HG02870 (cell line): ENCODE data around the gene LRP11.
"Not testable (repeated sequence)": the region's sequence is repeated elsewhere in the genome, so short reads cannot be mapped to it uniquely, and the experiment has no call there.

Source experiments
- ATAC-seq: cut with Tn5 transposase; IDR thresholded peaks from one replicate; pipeline ENCODE4 v1.9.1; 2021; ENCODE audit warnings: mild to moderate bottlenecking, moderate library complexity; ENCODE audit not compliant: unreplicated experiment

Gene LRP11, protein sequence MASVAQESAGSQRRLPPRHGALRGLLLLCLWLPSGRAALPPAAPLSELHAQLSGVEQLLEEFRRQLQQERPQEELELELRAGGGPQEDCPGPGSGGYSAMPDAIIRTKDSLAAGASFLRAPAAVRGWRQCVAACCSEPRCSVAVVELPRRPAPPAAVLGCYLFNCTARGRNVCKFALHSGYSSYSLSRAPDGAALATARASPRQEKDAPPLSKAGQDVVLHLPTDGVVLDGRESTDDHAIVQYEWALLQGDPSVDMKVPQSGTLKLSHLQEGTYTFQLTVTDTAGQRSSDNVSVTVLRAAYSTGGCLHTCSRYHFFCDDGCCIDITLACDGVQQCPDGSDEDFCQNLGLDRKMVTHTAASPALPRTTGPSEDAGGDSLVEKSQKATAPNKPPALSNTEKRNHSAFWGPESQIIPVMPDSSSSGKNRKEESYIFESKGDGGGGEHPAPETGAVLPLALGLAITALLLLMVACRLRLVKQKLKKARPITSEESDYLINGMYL

DNA sequence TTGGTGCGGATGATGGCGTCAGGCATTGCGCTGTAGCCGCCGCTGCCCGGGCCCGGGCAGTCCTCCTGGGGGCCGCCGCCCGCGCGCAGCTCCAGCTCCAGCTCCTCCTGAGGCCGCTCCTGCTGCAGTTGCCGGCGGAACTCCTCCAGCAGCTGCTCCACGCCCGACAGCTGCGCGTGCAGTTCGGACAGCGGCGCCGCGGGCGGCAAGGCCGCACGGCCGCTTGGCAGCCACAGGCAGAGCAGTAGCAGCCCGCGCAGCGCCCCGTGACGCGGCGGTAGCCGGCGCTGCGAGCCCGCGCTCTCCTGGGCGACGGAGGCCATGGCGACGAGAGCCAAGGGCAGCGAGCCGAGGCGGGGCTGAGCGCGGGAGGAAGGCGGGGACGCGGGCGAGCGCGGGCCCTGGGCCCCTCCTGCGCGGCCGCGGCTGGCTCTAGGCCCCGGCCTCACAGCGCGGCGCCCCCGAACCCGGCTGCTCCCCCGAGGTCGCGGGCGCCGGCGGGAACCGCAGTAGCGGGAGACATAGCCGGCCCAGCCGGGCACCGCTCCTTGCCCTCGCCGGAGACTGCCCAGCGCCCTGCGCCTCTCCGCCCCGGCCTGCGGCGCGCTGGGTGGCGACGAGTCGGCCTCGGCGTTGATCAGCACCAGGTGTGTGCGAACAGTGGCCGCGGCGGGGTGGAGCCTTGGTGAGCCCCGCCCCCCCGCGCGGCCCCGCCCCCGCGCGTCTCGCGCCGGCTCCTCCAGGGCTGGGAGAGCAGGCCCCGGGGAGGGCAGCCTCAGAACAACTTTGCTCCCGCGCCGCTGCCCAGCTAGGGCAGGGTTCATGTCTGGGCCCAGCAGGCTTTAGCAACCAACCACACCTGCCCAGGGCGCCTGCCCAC, at the start of gene LRP11:
Gene LRP11 (minus strand): TSS at position 662 of the 880 bp plus-strand sequence. CDS start 339 bp downstream, at position 323.
- peak; percentile 79 for ATAC-seq

DNA sequence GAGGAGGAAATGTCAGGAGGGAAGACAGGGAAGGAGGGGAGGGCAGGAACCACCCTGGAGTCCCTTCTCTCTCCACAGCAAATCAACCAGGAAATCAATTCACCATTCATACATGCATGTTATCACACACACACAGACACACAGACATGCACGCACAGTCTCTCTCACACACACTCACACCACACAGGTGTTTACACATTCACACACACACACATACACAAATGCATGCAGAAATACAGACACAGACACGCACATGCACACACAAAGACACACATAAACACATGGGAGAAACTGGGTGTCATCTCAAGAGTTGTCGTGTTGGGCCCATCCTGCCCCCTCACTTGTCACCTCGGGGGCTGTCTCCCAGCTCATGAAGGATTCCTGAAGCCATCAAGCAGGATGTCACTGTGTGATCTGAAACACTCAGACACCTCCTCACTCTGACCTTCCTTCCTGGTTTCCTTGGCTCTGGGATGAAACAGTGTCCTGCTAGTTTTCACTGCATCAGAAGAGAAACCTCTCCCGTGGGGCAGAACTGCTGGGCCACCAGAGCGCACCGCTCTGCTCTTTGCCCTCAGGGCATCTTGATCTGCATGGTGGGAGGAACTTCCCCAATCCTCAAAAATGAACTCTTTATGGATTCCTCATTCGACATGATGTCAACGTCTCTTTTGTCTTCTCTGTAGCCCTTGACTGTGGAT, 49.5 kb upstream of the LRP11 start:
- no peak for ATAC-seq

DNA sequence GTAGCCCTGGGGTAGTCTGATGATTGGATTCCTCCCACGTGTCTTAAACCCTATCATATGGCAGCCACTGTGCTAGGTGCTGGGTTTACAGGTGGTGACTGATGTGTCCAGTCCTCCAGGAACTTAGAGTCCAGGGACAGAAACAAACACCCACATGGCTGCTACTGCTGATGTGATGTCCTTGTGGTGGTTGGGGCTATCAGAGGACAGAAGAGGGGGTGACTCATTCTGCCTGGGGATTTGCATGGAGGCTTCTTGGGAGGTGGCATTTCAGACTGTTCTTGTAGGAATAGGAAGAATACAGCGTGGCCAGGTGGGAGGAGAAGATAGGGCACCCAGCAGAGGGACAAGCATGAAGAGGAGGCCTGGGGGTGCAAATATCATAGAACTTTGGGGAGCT, 48.9 kb upstream of the LRP11 start:
- no peak for ATAC-seq

DNA sequence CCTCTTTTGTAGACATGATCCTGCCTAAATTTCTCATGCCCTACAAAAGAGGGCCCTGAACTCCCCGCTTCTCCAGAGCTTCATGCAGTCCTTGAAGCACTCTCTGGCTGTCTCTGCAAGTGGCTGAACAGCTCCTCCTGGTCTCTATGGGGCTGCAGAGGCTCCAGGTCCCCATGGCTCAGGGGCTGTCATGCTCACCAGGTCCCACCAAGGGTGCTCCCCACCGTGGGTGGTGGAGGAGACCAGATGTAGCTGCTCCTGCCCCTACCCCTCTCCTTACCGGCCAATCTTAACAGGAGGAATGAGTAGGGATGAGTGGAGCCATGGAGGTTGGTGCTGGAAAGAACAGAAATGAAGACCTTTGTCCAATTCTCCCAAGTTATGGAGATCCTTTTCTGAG, 48.5 kb upstream of the LRP11 start:
- ATAC-seq = not testable (repeated sequence)

DNA sequence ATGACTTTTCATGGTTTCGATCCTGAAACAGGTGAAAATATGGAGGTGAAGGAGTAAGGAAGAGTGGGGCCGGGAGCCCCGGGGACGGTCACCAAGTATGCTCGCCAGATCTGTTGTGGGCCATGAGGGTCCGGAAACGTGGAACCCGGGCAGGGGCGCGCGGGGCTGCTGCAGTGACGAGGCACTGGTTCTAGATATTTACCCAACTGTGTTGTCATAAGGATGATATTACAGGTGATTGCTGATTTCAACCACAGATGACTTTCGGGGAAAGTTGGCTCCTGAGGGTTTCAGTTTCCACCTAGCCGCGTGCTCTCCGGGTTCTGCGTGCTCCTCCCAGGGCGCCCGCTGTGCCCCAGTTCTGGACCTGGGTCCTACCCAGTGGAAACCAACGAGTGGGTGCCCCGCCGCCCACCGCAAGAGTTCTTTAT, 46.6 kb upstream of the LRP11 start:
- ATAC-seq = no peak

DNA sequence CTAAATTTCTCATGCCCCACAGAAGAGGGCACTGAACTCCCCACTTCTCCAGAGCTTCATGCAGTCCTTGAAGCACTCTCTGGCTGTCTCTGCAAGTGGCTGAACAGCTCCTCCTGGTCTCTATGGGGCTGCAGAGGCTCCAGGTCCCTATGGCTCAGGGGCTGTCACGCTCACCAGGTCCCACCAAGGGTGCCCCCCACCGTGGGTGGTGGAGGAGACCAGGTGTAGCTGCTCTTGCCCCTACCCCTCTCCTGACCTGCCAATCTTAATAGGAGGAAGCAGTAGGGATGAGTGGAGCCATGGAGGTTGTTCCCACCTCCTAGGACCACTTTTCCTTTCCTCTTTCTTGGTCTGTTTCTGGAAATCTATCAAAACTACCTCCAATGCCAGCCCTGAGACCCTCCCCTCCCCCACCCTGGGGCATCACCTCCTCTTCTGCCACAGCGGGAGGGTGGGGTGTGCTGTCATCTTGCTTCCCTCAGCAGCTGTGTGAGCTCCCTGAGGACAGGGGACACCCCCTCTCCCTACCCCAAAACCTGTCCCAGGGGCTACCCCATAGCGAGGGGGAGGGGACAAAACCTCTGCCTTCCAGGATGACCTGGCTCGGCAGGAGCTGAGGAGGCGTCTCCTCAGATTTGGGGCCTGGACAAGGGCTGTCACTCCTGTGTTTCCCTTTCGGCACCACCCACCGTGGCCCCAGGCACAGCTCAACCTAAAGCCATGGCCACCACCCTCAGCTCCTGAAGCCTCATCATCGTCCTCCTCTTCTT, 45.7 kb upstream of the LRP11 start:
- ATAC-seq = no peak

DNA sequence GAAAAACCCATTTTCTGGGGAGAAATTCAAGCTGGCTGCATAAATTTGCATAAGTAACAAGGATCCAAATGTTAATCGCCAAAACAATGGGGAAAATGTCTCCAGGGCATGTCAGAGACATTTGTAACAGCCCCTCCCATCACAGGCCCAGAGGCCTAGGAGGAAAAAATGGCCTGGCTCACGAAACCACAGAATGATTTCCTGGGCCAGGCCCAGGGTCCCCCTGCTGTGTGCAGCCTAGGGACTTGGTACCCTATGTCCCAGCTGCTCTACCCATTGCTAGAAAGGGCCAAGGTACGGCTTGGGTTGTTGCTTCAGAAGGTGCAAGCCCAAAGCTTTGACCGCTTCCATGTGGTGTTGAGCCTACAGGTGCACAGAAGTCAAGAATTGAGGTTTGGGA, 44.3 kb upstream of the LRP11 start:
- ATAC-seq = not testable (repeated sequence)

DNA sequence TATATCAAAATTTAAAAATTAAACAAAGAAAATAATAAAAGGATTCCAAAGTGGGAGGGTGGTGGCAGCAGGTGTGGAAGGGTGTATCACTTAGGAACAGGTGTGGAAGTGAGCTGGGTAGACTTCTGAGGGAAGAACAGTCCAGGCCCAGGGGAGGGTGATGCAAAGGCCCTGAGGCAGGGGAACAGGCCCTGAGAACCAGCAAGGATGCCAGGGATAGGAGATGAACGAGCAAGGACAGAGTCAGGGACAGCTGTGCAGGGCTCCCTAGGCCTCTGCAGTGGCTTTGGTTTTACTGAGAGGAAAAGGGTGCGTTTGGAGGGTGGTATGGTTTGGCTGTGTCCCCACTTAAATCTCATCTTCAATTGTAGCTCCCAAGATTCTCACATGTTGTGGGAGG, 43.2 kb upstream of the LRP11 start:
- no peak for ATAC-seq

DNA sequence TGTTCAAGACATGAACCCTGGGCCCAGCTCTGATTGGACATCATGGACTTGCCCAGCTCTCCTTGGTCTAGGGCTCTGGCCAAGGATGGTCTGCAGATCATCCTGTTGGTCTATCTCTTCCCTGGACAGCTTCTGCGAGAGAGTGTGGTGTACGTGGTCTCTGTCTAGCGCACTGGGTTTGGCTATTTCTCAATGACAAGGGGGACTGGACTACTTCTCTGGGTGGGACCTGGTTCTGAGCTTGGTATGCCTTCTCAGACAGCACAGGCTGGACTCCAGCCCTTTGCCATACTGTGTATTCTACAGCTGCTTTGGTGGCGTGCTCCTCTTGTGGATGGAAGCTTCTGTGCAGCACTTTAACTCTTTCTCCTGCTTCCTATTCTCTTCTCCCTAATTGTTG, 42.2 kb upstream of the LRP11 start:
- no peak for ATAC-seq

DNA sequence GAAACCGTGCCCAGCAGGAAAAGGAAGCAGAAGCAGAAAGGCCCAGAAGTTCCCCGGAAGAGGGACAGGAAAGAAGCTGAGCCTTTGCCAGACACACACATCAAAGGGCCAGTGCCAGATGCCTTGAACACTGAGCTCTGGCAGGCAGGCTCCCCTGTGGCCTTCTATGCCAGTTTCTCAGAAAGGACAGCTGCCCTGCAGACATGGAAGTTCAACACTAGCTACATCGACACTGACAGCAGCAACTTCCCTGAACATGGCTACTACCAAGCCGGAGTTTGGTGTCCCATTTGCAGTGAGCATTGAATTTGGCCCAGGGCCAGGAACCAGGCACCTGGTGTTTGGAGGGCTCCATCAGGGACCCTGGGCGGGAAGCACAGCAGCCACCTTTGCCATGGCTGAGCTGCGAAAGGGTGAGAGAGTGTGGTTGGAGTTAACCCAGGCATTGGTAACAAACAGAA, 41.8 kb upstream of the LRP11 start:
- no peak for ATAC-seq

DNA sequence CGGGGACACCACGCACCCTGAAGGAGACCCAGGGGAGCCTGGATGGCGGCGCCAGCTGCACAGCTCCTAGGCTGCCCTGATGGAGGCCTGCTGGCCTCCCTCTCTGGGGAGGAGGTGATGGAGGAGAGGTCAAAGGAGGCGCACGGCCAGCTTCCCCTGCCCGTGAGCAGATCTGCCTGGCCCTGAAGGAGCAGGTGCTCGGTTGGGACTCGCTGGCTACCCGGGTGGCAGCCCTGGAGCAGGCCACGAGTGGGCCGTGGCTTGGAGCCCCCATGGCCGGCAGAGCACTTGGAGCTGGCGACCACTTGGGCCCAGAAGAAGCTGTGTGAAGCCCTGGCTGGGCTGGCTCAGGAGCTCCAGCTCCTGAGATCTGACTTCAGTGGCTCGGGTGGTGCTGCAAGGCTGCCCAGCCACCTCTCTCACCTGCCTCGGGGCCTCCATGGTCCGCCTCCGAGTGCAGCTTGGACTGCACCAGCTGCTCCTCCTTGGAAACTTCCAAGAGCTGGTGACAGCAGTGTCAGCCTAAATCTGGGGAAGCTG, 41.3 kb upstream of the LRP11 start:
- ATAC-seq = no peak

DNA sequence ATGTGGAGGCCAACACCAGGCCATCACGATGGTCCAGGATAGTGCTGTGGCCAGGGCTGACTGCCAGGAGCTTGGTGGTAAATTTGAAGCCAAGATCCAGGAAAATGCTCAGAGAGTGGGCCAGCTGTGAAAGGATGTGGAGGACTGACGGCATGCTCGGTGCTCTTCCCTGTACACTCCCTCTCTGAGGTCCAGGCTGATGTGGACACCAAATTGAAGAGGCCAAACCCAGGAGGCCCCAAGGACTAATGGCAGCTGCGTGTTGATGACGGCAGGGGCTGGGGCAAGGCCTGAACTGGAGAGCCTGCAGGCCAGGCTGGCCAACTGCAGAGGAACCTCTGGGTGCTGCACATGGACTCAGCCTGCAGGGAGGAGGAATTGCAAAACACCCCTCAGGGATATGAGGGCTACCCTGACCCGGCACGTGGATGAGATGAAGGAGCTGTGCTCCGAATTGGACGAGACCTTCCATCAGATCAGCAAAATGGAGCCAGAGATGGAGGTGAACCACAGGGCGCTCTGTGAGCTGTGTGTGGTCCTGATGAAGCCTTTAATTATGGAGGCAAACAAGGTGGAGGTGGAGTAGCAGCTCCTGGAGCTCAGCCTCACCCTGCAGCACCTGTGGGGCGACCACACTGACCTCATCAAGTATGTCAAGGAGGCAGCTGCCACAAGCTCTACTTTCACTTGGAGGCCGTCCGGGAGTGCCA, 40.7 kb upstream of the LRP11 start:
- ATAC-seq = no peak

DNA sequence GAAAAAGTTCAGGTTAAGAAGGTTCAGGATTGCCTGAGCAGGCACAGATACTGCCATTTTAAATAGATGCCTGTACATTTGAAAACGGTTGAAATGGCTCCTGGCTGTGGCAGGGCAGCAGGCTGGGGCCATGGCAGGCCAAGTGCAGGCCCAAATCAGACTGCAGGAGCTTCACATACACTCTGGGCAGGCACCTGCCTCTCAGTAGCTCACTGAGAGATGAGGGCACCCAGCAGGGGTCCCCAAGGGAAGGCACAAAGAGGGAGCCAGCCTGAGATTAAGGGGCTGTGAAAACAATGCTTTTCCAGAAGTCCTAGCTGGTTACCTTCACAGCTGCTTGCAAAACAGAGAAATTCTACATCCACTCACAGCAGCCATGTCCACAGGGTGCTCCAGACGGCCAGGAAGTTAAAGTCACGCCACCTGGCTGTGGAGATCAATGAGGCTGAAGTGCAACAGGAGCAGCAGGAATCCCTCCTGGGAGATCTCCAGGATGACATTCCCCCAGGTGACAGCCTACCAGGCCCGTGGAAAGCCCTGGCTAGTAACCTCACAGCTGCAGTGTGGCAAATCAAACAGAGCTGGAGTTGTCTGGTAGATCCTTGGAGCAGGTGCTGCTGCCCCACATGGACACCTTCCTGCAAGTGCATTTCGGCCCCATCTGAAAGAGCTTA, 39.9 kb upstream of the LRP11 start:
- no peak for ATAC-seq

DNA sequence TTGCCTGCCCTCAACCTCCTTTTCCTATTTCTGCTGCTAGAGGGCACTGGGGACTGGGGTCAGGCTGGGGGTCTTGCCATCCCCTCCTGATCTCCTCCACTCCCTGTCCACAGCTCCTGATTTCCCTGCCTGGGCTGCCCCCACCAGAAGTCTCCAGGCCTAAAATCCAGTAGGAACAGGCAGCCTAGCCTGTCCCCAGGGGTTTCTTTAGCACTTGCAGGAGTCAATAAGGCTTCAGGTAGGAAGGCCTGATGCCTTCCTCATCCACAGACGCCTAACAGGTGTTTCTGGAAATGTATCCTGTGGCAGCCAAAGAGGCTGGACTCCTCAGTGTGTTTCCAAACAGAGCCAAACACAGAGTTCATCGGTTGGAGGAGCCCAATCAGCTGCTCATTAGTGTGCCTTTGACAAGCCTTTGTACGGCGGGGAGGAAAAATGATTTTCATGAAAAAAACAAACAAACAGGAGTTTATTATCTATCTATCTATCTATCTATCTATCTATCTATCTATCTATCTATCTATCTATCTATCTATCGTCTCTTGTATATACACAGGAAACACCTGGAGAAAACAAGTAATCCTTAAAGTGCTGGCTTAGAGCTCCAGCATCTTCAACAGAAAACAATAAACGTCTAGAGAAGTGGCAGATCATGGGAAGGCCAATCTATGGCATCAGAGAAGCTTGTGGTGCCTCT, 37.4 kb upstream of the LRP11 start:
- ATAC-seq = no peak

DNA sequence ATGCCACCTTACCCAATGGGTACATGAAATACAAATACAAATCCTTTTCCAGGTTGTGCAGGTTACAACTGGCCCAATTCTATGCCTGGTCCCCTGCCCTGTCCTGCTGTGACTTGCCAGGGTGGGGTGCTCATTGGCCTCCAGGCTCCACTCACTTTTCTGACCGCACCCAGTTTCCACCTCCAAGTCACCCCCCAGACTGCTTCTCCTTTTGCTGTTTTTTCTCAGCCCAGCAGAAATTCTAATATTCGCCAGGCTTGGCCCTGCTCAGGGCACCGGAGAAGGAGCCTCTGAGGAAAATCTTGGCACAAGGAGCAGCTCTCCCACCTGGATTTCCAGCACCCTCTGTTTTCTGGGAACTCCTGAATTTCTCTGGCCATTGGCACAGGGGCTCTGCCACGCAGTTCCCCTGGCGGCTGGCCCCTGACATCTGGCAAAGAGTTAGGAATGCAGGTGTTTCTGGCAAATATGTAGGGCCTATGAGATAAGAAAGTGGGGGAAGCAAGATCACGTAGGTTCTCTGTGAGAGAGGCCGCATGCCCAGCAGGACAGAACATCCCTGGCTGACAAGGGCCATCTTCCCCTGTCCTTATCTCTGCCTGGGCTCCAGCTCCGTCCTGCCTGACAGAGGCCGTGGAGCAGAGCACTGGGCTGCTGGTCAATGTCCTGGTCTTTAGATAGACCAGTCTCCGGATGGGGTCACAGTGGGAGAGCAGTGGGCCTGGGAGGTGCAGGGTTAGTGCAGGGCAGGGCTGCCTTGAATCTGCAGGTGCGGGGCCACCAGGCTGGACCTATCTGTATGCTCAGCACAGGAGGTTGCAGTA, 36.7 kb upstream of the LRP11 start:
- no peak for ATAC-seq

DNA sequence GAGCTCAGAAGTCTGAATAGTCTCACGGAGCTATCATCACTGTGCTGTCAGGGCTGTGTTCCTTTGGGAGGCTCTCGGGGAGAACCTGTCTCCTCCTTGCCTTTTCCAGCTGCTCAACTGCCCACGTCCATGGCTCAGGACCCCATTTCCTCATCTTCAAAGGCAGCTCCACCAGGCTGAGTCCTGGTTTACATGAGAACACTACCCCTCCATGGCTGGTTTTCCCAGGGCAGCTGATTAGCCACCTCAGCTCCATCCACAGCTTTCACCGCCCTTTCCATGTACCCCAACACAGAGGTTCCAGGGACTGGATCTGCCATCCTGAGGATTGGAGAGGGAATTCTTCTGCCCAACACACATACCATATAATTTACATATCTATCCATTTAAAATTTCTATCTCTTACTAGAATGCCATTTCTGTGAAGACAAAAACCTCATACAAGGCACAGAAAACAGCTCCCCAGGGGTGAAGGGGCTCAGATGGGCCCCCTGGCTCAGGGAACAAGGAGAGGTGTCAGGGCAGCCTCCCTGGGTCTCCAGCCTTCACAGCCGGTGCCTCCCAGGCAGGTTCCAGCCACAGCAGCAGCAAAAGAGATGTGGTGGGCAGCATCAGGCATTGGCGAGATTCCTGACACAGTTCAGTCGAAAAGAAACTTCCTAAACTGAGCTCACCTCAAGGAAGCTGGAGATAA, 35.9 kb upstream of the LRP11 start:
- no peak for ATAC-seq

DNA sequence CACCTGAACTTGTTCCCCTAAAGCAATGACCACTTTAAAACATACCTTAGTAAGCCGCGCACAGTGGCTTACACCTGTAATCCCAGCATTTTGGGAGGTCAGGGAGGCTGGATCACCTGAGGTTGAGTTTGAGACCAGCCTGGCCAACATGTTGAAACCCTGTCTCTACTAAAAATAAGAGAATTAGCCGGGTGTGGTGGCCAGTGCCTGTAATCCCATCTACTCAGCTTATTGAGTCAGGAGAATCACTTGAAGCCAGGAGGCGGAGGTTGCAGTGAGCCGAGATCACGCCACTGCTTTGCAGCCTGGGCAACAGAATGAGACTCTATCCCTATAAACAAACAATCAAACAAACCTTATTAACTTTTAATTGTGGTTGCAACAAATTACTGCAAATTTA, 35.3 kb upstream of the LRP11 start:
- ATAC-seq = no peak
